Measurements from ENCODE around the gene ADCK1. TPM values are rescaled to one million over a fixed set of nuclear protein-coding genes. Genes with fewer than 3 reads are reported as not detected.
"Not testable (repeated sequence)": the region's sequence is repeated elsewhere in the genome, so short reads cannot be mapped to it uniquely, and the experiment has no call there.

Gene ADCK1
- total and polyA plus RNA-seq, 4 donors, result 5.7 to 8.8 (median 7.0) TPM

- Histone ChIP-seq H3K9me3 (ENCODE audit: control insufficient read depth in 4 of 4, insufficient read depth in 3 of 4, low read length in 3 of 4) (no peaks in the 10 kb centered on the region), H3K36me3 (ENCODE audit: control insufficient read depth in 4 of 4, insufficient read depth in 4 of 4, low read length in 4 of 4) (no peaks in the 10 kb centered on the region), H3K4me3 (no peak overlapping the region), H3K4me1 (ENCODE audit: control insufficient read depth in 5 of 5, insufficient read depth in 5 of 5, low read length in 5 of 5) (no peaks in the 10 kb centered on the region), H3K27ac (ENCODE audit: low read depth in 1 of 2, low read length in 1 of 2) (no peak overlapping the region), H3K9ac (ENCODE audit: insufficient read depth in 1 of 2, low read length in 2 of 2) (no peak overlapping the region), H3K27me3 (ENCODE audit: control insufficient read depth in 3 of 3, insufficient read depth in 3 of 3, low read length in 2 of 3) (no peaks in the 10 kb centered on the region)
- WGBS, 2 donors, result 88 to 90% methylated on average over 6 of the region's 6 CpGs
- no peak for ATAC-seq (ENCODE audit: insufficient read depth, low FRiP score)
- no peak for DNase-seq
- TF ChIP-seq, protein P1, sequence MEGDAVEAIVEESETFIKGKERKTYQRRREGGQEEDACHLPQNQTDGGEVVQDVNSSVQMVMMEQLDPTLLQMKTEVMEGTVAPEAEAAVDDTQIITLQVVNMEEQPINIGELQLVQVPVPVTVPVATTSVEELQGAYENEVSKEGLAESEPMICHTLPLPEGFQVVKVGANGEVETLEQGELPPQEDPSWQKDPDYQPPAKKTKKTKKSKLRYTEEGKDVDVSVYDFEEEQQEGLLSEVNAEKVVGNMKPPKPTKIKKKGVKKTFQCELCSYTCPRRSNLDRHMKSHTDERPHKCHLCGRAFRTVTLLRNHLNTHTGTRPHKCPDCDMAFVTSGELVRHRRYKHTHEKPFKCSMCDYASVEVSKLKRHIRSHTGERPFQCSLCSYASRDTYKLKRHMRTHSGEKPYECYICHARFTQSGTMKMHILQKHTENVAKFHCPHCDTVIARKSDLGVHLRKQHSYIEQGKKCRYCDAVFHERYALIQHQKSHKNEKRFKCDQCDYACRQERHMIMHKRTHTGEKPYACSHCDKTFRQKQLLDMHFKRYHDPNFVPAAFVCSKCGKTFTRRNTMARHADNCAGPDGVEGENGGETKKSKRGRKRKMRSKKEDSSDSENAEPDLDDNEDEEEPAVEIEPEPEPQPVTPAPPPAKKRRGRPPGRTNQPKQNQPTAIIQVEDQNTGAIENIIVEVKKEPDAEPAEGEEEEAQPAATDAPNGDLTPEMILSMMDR (IDR thresholded peaks at IDR 0.05; ENCODE audit: control extremely low read depth, extremely low read depth), result no peak
Observed at GRCh38 chr14:77805706-77806105, 5.8 kb downstream of the ADCK1 start.

DNA sequence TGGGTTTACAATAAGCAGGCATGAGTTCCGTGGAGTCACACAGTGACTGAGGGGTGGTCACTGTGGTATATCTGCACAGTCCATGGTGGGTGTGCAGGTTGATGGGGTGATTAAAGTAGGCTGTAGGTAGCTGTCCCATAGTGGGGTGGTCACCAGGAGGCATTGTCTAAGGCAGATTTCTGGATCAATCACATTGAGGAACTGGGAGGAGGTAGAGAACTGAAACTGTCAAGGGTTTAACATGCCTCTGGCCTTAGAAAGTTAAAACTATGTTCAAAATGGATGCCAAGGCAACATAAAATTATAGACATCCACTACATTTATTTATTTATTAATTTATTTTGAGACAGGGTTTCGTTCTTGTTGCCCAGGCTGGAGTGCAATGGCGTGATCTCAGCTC is 8.3 kb downstream of the ADCK1 start:
- Histone ChIP-seq H3K4me3 (no peak overlapping the region), H3K27ac (ENCODE audit: low read depth in 1 of 2, low read length in 1 of 2) (no peak overlapping the region), H3K9me3 (ENCODE audit: control insufficient read depth in 4 of 4, insufficient read depth in 3 of 4, low read length in 3 of 4) (no peaks in the 10 kb centered on the region), H3K4me1 (ENCODE audit: control insufficient read depth in 5 of 5, insufficient read depth in 5 of 5, low read length in 5 of 5) (no peaks in the 10 kb centered on the region), H3K36me3 (ENCODE audit: control insufficient read depth in 4 of 4, insufficient read depth in 4 of 4, low read length in 4 of 4) (no peaks in the 10 kb centered on the region), H3K9ac (ENCODE audit: insufficient read depth in 1 of 2, low read length in 2 of 2) (no peak overlapping the region), H3K27me3 (ENCODE audit: control insufficient read depth in 3 of 3, insufficient read depth in 3 of 3, low read length in 2 of 3) (no peaks in the 10 kb centered on the region)
- no peak for DNase-seq
- no peak for ATAC-seq (ENCODE audit: insufficient read depth, low FRiP score)
- 95 to 97% methylated on average over 3 of the region's 3 CpGs for WGBS, 2 donors
- TF ChIP-seq, protein P1 (IDR thresholded peaks at IDR 0.05; ENCODE audit: control extremely low read depth, extremely low read depth), result no peak

DNA sequence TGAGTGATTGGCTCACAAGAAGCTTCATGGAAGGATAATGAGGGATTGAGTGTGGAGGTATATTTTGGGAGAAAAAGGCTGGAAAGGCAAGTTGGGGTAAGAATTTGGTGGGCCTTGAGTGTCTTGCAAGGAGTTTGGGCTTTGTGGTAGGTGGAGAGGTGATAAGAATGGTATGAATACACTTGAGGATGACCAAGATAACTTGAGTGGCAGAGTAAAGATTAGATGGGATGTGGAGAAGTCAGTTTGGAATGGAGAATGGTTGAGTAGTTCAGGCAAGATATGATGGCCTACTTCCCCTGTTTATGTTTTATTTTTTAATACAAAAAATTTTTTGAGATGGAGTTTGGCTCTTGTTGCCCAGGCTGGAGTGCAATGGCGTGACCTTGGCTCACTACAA is 9.1 kb downstream of the ADCK1 start:
- Histone ChIP-seq H3K36me3 (ENCODE audit: control insufficient read depth in 4 of 4, insufficient read depth in 4 of 4, low read length in 4 of 4) (no peaks in the 10 kb centered on the region), H3K4me1 (ENCODE audit: control insufficient read depth in 5 of 5, insufficient read depth in 5 of 5, low read length in 5 of 5) (no peaks in the 10 kb centered on the region), H3K4me3 (no peak overlapping the region), H3K9ac (ENCODE audit: insufficient read depth in 1 of 2, low read length in 2 of 2) (no peak overlapping the region), H3K27me3 (ENCODE audit: control insufficient read depth in 3 of 3, insufficient read depth in 3 of 3, low read length in 2 of 3) (no peaks in the 10 kb centered on the region), H3K27ac (ENCODE audit: low read depth in 1 of 2, low read length in 1 of 2) (no peak overlapping the region), H3K9me3 (ENCODE audit: control insufficient read depth in 4 of 4, insufficient read depth in 3 of 4, low read length in 3 of 4) (no peaks in the 10 kb centered on the region)
- DNase-seq (no peak), ATAC-seq (ENCODE audit: insufficient read depth, low FRiP score) (no peak)
- WGBS, 2 donors, result 100% methylated on average over 1 of the region's 1 CpG
- TF ChIP-seq, protein P1 (IDR thresholded peaks at IDR 0.05; ENCODE audit: control extremely low read depth, extremely low read depth), result no peak

GRCh38 chr14:77812028-77812427 is 12.1 kb downstream of the ADCK1 start:
- DNase-seq (no peak), ATAC-seq (ENCODE audit: insufficient read depth, low FRiP score) (no peak)
- Histone ChIP-seq H3K4me3 (no peak overlapping the region), H3K27me3 (ENCODE audit: control insufficient read depth in 3 of 3, insufficient read depth in 3 of 3, low read length in 2 of 3) (no peaks in the 10 kb centered on the region), H3K9me3 (ENCODE audit: control insufficient read depth in 4 of 4, insufficient read depth in 3 of 4, low read length in 3 of 4) (no peaks in the 10 kb centered on the region), H3K27ac (ENCODE audit: low read depth in 1 of 2, low read length in 1 of 2) (no peak overlapping the region), H3K9ac (ENCODE audit: insufficient read depth in 1 of 2, low read length in 2 of 2) (no peak overlapping the region), H3K4me1 (ENCODE audit: control insufficient read depth in 5 of 5, insufficient read depth in 5 of 5, low read length in 5 of 5) (no peaks in the 10 kb centered on the region), H3K36me3 (ENCODE audit: control insufficient read depth in 4 of 4, insufficient read depth in 4 of 4, low read length in 4 of 4) (no peaks in the 10 kb centered on the region)
- WGBS, 2 donors, result 87 to 89% methylated on average over 2 of the region's 2 CpGs
- TF ChIP-seq, protein P1 (IDR thresholded peaks at IDR 0.05; ENCODE audit: control extremely low read depth, extremely low read depth), result no peak

DNA sequence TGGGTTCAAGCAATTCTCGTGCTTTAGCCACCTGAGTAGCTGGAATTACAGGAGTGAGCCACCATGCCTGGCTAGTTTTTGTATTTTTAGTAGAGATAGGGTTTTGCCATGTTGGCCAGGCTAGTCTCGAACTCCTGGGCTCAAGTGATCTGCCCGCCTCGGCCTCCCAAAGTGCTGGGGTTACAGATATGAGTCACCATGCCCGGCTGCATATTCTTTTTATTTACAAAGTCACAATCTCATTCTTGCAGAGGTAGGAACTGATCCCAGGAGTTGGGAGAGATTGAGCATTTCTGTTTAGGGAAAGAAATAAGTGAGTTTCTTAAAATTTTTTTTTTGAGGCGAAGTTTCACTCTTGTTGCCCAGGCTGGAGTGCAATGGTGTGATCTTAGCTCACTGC is 12.8 kb downstream of the ADCK1 start:
- not testable (repeated sequence) for H3K4me1 ChIP-seq (ENCODE audit: control insufficient read depth in 5 of 5, insufficient read depth in 5 of 5, low read length in 5 of 5); H3K4me3 ChIP-seq; DNase-seq; ATAC-seq (ENCODE audit: insufficient read depth, low FRiP score); H3K36me3 ChIP-seq (ENCODE audit: control insufficient read depth in 4 of 4, insufficient read depth in 4 of 4, low read length in 4 of 4); H3K9ac ChIP-seq (ENCODE audit: insufficient read depth in 1 of 2, low read length in 2 of 2); H3K27ac ChIP-seq (ENCODE audit: low read depth in 1 of 2, low read length in 1 of 2); H3K27me3 ChIP-seq (ENCODE audit: control insufficient read depth in 3 of 3, insufficient read depth in 3 of 3, low read length in 2 of 3); H3K9me3 ChIP-seq (ENCODE audit: control insufficient read depth in 4 of 4, insufficient read depth in 3 of 4, low read length in 3 of 4)
- WGBS, 2 donors, result 87 to 90% methylated on average over 6 of the region's 6 CpGs

Data from lung (tissue), 12 donors.